Stimulated activated CD8-positive, alpha-beta memory T cell treated with anti-CD3 and anti-CD28 coated beads, Interleukin-15, amount 100 ng/mL, for 48 hours (primary cell): ENCODE results near the gene GRB2.
"Not testable (repeated sequence)": the region's sequence is repeated elsewhere in the genome, so short reads cannot be mapped to it uniquely, and the experiment has no call there.

ENCODE experiments used
- DNase-seq, 2 donors: peaks; one replicate each; pipeline ENCODE4 v3.0.0-alpha.2; 2020; ENCODE audit warnings: low read depth in 2 of 2

The GRB2 gene

GRCh38 chr17:75285123-75285522 is 120.4 kb downstream of the GRB2 start:
- DNase-seq = no peak

GRCh38 chr17:75280189-75280588 is 125.3 kb downstream of the GRB2 start:
- DNase-seq = not testable (repeated sequence)

- DNase-seq = no peak
Measured at GRCh38 chr17:75277664-75278071, 127.8 kb downstream of the GRB2 start.

- DNase-seq = no peak
Measured at GRCh38 chr17:75273977-75274708, 131.3 kb downstream of the GRB2 start.

GRCh38 chr17:75272848-75273184 is 132.7 kb downstream of the GRB2 start:
- no peak for DNase-seq

- no peak for DNase-seq
Measured at GRCh38 chr17:75271955-75272847, 133.3 kb downstream of the GRB2 start.

GRCh38 chr17:75271233-75271954 is 134.1 kb downstream of the GRB2 start:
- peak; percentile 81 to 84 for DNase-seq

- DNase-seq = no peak
Measured at GRCh38 chr17:75270966-75271232, 134.6 kb downstream of the GRB2 start, which contains the start of gene MIF4GD. TSS of gene MIF4GD (minus strand) at chr17:75271231. CDS start at chr17:75270195, 1,036 bp downstream.

GRCh38 chr17:75270218-75270965 is 135.1 kb downstream of the GRB2 start:
- DNase-seq = peak; percentile 55 to 66

- no peak for DNase-seq
Measured at GRCh38 chr17:75269844-75270217, 135.6 kb downstream of the GRB2 start.
